ENCODE data around the gene IGF1.
"Not testable (repeated sequence)": the region's sequence is repeated elsewhere in the genome, so short reads cannot be mapped to it uniquely, and the experiment has no call there.

The IGF1 gene

DNA sequence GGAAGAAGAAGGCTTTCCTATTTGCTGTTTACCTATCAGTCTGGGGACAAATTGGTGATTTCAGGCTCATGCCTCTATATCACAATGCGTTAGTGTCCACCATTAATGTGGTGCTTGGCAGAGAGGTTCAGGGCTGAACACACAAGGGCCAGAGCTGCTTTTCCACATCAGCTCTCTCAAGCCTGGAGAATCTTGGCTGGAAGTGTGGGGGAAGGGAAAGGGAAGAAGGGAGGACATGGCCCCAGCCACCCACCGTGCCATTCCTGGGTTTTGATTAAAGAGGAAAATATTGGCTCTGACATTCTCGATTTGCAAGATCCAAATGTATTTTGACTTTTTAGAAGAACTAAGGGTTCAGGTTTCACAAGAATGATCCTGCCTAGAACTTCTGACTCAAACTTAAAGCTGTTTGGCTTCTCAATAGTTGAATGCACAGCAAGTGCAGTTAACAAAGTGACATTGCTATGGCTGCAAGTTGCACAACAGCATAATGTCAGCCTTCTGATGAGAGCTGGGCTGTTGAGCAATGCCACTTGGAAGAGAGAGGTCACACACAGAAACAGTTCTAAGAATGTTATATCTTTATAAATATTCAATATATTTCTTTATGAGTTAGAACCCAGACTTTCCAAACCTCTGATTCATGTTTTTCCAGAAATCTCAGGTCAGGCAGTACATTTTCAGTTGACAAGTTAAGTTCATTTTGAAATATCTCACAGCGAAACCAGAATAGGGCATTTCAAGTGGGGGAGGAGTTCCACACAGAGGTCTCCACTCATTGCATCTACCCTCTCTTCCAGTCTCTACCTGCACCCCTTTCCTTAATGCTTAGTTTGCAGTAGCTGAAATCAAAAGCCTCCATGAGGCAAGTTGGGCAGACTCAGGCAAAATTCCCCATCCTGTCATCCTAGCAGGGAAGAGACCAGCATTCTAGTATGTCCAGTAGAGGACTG is 25.3 kb downstream of the IGF1 start:
- peak; percentile 93 for DNase-seq

DNA sequence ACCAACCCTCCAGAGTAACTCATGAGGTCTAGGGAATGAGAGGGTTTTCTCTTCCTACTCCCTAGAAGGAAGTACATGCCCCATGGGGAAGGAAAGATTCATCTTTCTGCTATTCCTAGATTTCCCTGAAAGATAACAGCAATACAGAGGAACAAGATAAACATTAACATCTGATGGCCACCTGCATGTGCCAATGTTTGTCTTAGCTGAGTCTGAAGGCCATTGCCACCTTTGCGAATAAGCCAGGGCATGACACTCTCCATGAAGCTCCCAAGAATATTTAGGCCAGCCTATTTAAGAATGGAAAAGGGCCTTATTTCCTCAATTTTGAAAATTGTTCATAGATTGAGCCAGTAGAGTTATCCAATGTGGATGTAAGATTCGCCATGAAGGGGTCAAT is 26.0 kb downstream of the IGF1 start:
- no peak for DNase-seq

DNA sequence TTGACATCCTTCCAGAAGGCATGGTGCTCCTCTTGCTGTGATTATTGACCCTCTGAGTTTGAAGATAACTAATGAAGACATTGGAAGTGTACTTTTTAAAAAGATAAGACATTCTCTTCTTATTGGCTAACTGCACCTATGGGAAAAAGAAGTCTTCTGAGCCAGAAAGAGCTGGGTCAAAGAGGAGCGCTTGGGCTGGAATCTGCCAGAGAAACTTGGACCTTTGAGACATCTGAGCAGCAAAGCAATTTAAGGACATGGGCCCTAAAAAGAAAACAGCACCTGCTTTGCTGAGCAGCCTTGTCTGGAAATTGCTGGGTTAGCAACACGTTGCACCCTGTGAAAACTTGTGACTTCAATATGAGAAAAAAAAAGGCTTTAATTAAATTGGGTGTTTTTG is 27.8 kb downstream of the IGF1 start:
- no peak for DNase-seq

DNA sequence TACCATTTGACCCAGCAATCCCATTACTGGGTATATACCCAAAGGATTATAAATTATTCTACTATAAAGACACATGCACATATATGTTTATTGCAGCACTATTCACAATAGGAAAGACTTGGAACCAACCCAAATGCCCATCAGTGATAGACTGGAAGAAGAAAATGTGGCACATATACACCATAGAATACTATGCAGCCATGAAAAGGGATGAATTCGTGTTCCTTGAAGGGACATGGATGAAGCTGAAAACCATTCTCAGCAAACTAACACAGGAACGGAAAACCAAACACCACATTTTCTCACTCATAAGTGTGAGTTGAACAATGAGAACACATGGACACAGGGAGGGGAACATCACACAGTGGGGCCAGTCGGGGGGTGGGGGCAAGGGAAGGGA is 31.3 kb downstream of the IGF1 start:
- not testable (repeated sequence) for DNase-seq

DNA sequence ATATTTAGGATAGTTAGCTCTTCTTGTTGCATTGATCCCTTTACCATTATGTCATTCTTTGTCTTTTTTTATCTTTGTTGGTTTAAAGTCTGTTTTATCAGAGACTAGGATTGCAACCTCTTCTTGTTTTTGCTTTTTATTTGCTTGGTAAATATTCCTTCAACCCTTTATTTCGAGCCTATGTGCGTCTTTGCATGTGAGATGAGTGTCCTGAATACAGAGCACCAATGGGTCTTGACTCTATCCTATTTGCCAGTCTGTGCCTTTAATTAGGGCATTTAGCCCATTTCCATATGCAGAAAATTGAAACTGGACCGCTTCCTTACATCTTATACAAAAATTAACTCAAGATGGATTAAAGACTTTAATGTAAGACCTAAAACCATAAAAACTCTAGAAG is 32.9 kb downstream of the IGF1 start:
- not testable (repeated sequence) for DNase-seq

DNA sequence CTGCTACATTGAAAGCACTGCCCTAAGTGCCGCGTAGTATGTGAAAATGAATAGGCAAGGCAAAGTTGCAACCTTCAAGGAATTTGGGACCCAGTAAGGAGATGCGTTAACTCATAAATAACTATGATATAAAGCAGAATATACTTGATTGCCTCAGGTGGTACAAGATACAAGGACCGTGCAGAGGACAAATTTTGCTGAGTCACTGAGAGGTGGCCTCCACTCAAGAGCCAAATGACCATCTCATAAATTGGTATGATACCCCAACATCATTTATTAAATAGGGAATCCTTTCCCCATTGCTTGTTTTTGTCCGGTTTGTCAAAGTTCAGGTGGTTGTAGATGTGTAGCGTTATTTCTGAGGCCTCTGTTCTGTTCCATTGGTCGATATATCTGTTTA is 35.7 kb downstream of the IGF1 start:
- DNase-seq: no peak

DNA sequence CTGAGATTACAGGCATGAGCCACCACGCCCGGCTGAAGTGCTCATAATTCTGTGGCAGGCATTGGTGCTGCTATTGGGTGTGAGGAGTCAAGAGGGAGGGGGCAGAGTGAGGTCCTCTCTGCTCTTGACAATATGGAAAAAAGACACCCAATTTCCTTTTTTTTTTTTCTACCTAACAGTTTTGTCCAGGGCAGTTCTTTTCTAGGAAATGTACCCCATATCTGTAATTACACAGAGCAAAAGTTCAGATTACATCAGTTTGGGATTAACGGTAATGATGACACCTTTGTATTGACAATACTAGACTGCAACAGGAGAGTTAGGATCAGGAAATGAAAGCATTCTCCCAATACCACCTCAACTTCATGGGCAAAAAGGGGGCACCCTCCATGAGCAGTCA is 36.3 kb downstream of the IGF1 start:
- no peak for DNase-seq

DNA sequence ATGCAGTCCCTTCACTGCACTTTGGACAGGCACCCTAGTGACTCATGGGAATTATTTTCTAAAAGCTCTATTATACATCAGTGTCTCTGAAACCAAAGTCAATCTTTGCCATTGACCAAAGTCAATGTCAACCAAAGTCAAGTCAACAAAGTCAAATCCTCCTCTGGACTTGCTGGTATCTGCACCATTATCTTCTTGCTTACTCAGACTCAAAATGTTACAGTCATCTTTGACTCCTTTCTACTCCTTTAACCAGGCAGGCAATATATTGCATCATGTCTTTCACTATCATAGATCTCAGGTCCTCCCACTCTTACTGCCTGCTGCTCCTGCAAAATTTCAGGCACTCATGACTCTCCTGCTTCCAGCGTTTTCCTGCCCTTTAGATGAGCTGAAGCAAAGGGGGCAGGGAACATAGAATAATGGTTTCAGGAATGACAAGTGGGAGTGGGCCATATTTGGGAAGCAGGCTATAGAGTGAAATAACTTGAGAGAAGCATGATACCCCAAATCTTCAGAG is 39.2 kb downstream of the IGF1 start:
- peak; percentile 7 for DNase-seq

DNA sequence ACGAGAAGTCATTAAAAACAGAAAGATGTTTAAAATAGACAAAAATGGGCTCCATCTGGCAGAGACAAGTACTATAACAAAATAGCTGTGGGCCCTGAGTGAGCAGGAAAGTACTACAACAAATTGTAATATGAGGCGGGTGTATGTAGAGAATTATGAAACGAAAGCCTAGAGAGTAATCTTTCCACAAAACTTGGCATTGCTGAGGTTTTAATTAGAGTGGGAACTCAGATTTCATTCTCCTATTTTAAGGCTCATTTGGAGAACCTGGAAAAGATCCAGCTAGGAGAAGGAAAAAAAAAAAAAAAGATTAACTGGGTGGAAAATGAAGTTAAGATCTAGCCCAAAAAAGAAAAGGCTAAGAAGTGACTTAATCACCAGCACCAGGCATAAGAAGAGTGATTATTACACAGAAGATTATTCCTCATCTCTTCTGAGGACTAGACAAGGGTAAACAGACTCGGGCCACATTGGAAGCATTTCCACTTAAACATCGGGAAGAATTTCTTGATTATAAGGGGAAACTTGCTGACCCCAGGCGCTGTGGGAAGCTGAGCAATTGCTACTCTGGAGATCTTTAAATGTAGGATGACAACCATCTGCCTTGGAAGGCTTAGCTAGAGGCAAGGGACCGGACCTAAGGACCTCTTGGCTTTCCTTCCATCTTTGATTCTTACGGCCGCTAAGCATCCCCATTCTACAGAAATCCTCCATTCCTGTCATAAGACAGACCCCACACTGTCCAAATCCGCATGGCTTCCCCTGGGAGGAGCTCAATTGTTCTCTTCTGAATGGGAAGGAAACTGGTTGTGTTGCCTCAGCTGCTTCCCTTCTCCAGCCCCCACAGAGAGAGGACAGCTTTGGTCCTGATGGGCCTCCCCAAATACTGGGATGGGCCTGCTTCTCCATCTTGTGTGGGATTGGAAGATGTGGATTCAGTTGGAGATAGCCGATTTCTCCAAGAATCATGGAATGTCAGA is 40.6 kb downstream of the IGF1 start:
- no peak for DNase-seq

DNA sequence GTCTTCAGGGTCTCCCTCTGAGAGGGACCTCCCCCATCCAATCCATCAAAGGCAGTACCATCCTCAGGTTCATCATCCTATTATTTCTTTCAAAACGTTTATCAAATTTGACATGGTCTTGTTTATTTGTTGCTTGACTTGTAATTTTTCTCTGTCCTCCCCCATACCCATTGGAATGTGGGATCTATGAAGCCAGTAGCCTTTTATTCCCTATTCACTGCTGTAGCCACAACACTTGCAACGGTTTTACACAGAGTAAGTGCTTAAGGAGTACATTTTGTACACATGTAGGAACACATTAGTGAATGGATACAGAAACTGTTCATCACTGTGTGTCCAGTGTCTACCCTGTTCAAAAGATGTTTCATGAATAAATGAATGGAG is 41.5 kb downstream of the IGF1 start:
- no peak for DNase-seq

DNA sequence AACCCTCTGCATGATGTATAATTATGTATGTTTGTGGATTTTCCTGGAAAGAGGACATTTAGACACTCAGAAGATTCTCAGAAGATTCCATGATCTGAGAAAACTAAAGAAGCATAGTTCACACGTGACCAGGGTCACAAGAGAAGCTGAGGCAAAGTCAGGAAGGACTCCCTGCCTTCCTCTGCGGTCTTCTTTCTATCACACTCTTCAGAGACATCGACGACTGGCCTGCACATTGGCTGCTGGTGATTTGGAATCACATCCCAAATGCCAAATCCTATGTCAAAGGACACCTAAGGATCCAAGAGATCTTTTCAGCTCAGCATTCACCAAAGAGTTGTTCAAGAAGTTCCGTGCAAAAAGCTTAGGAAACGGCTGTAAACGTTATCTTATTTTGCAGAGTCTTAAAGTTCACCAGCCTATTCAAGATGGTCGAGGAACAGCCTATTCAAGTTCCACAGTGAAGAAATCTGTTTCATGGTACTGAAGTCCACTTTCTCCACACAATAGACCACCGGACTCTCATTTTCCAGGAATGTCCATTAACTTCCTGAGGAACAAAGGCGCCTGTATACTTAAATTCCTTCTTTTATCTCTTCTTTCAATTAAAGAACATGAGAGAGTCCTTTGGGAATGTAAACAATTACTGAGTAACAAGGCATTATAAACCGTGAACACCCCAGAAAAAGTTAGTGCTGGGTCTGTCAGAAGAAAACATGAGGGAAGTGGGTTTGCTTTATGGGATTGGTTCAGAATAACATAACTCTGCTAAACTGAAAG is 42.1 kb downstream of the IGF1 start:
- no peak for DNase-seq

DNA sequence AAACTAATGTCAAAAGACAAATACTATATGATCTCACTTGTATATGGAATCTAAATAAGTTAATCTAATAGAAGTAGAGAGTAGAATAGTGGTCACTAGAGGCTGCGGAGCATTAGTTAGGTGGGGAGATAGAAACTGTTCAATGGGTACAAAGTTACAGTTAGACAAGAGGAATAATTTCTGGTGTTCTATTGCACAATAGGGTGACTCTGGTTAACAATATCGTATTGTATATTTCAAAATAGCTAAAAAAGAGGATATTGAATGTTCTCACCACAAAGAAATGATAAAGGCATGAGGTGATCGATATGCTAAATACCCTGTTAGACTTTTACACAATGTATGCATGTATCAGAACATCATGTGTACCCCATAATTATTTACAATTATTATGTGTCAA is 42.9 kb downstream of the IGF1 start:
- peak; percentile 48 for DNase-seq

DNA sequence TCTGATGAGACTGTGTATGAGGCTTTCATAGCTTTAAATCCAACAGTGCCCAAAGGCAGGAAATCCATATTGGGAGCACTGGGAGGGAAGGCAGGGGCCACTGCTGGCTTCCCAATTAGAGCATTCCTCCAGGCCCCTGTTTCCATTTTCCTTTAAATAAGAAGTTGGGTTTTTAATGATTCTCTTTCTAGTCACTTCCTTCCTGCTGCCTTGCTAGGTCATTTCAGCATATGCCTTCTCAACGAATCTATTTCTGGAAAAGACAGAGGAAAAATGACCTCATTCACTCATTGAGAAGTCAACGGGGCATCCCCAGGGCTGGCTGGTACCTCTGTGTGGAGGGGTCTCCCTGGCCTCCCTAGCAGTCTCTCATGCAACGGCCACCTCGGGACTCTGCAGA is 43.5 kb downstream of the IGF1 start:
- peak; percentile 49 for DNase-seq

DNA sequence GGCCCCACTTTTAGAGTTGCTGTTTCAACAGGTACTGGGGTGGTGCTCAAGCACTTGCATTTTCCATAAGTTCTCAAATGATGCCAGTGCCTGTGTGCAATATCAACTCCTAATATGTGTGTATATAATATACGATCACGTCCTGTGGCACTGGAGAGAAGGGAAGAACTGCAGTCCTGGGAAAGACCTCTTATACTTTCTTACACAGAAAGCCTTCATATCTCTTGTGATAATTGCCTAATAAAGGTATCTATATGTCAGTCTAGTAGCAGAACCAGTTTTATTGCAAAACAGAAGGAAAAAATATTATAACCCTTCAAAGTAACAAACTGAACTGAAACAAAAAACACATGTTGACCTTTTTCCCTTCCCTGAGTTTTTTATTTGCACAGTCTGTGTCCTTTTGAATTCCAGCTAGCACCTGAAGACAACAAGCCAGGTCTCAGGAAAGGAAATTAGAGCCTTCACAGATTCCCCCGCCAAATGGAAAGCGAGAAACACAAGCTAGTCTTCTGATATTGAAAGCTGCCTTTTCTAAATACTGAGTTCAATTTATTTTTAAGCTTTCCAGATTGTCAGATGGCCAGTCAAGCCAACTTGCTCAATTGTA is 44.4 kb downstream of the IGF1 start:
- no peak for DNase-seq

DNA sequence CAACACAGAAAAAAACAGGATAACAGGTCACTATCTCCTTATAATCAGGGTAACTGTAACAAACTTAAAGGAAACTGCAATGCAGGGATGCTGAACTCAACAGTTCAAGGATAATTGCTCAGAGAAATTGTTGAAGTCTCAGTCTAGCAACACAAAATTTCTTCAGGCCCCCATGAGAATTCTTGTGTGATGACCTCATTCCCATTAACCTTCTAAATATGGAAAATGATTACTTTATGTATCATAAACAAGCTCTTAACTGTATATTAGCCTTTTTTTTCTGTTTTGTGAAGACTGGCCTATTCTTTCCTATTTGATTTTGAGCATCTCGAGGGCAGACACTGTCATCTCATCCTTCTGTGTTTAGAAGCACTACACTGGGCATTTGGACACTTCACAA is 47.1 kb downstream of the IGF1 start:
- DNase-seq: no peak

DNA sequence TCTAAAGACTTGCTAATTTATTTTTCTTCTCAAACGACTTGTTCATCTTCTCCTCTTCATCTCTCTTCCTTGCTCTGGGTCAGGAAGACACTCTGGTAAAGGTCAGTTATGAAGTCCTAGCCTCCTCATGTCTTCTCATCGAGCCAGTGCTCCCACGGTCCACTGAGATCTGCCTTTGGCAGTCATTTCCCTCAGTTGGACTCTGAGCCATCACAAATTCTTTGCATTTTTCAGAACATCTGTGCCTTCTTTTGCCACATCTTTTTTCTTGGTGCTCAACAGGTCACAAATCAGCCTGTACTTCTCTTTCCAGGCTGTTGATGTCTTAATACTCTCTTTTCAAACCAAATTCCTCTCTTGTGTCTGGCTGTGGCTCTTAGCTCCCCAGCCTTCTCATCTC is 49.7 kb downstream of the IGF1 start:
- no peak for DNase-seq

DNA sequence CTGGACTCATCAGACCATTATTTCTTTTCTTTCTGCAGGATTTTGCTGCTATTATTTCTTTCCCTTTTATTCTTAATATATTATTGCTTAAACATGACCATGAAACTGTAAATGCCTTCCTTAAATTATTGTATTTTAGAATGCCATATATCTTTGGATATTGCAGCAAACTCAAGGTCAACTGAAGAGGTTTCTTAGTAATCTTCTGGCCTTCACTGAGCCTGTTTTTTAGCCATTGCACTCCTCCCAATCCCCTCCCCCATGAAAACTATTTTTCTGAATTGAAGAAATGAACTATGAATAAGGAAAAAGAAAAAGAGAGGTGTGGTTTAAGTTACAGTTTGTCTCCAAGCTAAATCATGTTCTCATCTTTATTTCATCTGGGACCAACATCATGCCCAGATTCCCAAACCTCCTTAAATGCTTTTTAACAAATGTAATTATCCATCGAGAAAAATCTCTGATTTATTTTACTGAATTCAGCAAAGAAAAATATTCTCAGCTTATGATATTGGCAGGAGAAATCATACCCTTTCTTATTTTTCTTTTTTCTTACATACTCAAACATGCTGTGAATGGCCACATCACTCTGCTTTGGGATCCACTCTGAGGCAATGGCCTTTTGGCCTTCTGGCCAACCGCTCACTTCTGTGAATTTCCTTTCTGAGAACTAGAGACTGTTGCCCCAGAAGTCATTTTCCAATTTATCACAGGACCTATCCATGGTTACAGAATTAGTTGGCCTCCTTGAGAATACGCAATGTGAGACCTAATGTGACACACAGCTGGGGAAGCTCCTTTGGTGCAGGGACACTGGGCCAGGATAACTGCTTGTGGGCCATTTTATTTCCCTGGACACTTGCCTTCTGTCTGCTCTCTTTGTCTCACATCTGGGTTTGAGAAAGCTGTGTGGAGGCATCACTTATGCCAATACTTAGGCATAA is 50.9 kb downstream of the IGF1 start:
- DNase-seq: peak; percentile 4

DNA sequence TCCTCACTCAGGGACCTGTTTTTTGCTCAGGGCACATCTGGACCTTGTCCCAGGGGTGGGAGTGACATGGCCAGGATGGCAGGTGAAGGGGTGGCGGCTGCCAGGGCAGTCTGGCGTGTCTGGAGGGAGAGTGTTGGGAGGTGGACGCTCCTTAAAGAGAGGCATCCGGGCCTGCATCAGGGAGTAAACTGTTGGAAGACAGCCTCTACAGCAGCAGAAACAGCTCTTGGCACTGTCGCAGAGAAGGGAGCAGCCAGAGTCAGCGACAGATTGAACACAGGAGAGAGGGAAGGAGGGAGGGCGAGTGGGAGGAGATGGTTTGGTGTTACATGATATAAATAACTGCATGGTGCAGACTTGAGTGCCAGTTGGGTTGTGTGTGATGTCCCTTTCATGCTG is 52.8 kb downstream of the IGF1 start:
- DNase-seq: no peak

DNA sequence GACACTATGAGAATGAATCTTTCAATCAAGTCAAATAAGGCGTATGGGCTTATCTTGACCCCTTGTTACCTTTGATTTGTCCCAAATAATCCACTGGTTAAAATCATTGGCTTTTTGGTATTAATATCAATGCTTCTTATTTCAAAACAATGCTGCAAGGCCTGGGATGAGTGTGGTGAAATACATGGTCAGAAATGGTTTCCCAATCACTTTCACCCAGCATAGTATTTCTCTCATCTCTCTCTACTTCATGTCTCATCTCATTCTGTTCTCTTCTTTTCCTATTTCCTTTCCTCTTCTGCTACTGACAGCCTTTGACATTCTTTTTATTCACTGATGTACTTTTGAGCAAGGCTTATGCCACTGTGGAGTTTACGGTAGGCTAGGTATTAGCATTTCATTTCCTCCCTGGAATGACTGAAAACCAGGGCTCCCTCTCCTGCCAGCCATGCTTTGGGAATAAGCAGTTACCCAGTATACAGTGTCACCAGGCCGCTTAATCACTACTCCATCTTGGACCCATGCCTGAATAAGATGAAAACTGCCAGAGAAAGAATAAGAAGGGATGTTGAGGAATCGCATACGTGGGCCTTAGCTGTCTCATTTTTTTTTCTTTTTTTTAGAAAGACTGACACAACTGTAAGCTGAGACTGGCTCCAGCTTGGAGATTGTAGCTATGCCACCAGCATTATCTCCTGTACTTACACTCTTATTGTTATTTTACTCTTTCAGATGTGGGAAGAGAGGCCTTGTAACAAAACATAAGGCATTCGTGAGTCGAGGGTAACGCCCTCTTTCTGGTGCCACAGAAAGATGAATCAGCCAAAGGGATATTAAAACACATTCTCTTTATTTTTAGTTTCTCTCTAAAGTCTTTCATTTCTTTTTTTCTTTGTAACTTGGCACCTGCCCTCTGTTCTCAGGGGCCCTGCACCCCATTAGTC is 53.5 kb downstream of the IGF1 start:
- DNase-seq: peak; percentile 47
